Measurements from ENCODE around the gene UBE2G1. TPM values are rescaled to one million over a fixed set of nuclear protein-coding genes. Genes with fewer than 3 reads are reported as not detected.

The UBE2G1 gene
- total RNA-seq, 1 experiment from 2014 or later, result 56.8 TPM

GRCh38 chr17:4331614-4332013 lies 34.9 kb downstream of the UBE2G1 start:
- CTCF ChIA-PET, result no interaction called here
- Histone ChIP-seq H3K4me3 (ENCODE audit: low read depth, low read length) (no peak overlapping the region), H3K36me3 (ENCODE audit: control insufficient read depth, insufficient read depth, low read length) (no peaks in the 10 kb centered on the region), H3K9me3 (no peaks in the 10 kb centered on the region), H3K27me3 (replicated peaks; ENCODE audit: control insufficient read depth, insufficient read depth, low read length) (no peaks in the 10 kb centered on the region), H3K4me1 (peaks cover 15% of the 10 kb centered on the region)
- Mint-ChIP-seq H3K27ac (ENCODE audit: unreplicated experiment) (no peak overlapping the region), H3K4me1 (ENCODE audit: low read depth, unreplicated experiment) (peaks cover 29% of the 10 kb centered on the region), H3K36me3 (ENCODE audit: insufficient read depth, unreplicated experiment) (no peaks in the 10 kb centered on the region), H3K4me3 (ENCODE audit: unreplicated experiment) (no peak overlapping the region), H3K9me3 (ENCODE audit: unreplicated experiment) (no peaks in the 10 kb centered on the region), H3K27me3 (ENCODE audit: insufficient read depth, unreplicated experiment) (no peaks in the 10 kb centered on the region)
- POLR2A ChIA-PET, result no interaction called here
- DNase-seq, result no peak
- TF ChIP-seq CTCF (IDR thresholded peaks at IDR 0.05; ENCODE audit: insufficient read depth in 1 of 2, low read depth in 1 of 2, low read length in 1 of 2, severe bottlenecking in 1 of 2, unreplicated experiment in 1 of 2), result no peak
- intact Hi-C loops (cut with micrococcal nuclease; ENCODE audit: unreplicated experiment), result no loop called here
- no TSS peak for BruUV-seq (replicated peaks)

GRCh38 chr17:4329838-4330237 lies 36.6 kb downstream of the UBE2G1 start:
- H3K4me3 Mint-ChIP-seq (ENCODE audit: unreplicated experiment), result no peak overlapping the region
- POLR2A ChIA-PET, result no interaction called here
- CTCF ChIA-PET, result no interaction called here
- no peaks in the 10 kb centered on the region for H3K36me3 ChIP-seq (ENCODE audit: control insufficient read depth, insufficient read depth, low read length)
- no peaks in the 10 kb centered on the region for H3K36me3 Mint-ChIP-seq (ENCODE audit: insufficient read depth, unreplicated experiment)
- no peak overlapping the region for H3K4me3 ChIP-seq (ENCODE audit: low read depth, low read length)
- H3K9me3 Mint-ChIP-seq (ENCODE audit: unreplicated experiment), result no peaks in the 10 kb centered on the region
- intact Hi-C loops (cut with micrococcal nuclease; ENCODE audit: unreplicated experiment), result no loop called here
- no peaks in the 10 kb centered on the region for H3K9me3 ChIP-seq
- no peaks in the 10 kb centered on the region for H3K27me3 Mint-ChIP-seq (ENCODE audit: insufficient read depth, unreplicated experiment)
- no peak for TF ChIP-seq CTCF (IDR thresholded peaks at IDR 0.05; ENCODE audit: insufficient read depth in 1 of 2, low read depth in 1 of 2, low read length in 1 of 2, severe bottlenecking in 1 of 2, unreplicated experiment in 1 of 2)
- peaks cover 15% of the 10 kb centered on the region for H3K4me1 ChIP-seq
- peaks cover 19% of the 10 kb centered on the region for H3K4me1 Mint-ChIP-seq (ENCODE audit: low read depth, unreplicated experiment)
- H3K27me3 ChIP-seq (replicated peaks; ENCODE audit: control insufficient read depth, insufficient read depth, low read length), result no peaks in the 10 kb centered on the region
- DNase-seq, result no peak
- H3K27ac Mint-ChIP-seq (ENCODE audit: unreplicated experiment), result no peak overlapping the region
- BruUV-seq (replicated peaks), result no TSS peak

- intact Hi-C loops (cut with micrococcal nuclease; ENCODE audit: unreplicated experiment), result no loop called here
- H3K4me3 Mint-ChIP-seq (ENCODE audit: unreplicated experiment), result no peak overlapping the region
- H3K9me3 ChIP-seq, result no peaks in the 10 kb centered on the region
- CTCF ChIA-PET, result no interaction called here
- no peaks in the 10 kb centered on the region for H3K27me3 Mint-ChIP-seq (ENCODE audit: insufficient read depth, unreplicated experiment)
- no peak overlapping the region for H3K27ac Mint-ChIP-seq (ENCODE audit: unreplicated experiment)
- no peaks in the 10 kb centered on the region for H3K36me3 Mint-ChIP-seq (ENCODE audit: insufficient read depth, unreplicated experiment)
- no peaks in the 10 kb centered on the region for H3K27me3 ChIP-seq (replicated peaks; ENCODE audit: control insufficient read depth, insufficient read depth, low read length)
- no peaks in the 10 kb centered on the region for H3K9me3 Mint-ChIP-seq (ENCODE audit: unreplicated experiment)
- TF ChIP-seq CTCF (IDR thresholded peaks at IDR 0.05; ENCODE audit: insufficient read depth in 1 of 2, low read depth in 1 of 2, low read length in 1 of 2, severe bottlenecking in 1 of 2, unreplicated experiment in 1 of 2), result no peak
- no peak for DNase-seq
- no TSS peak for BruUV-seq (replicated peaks)
- H3K4me1 Mint-ChIP-seq (ENCODE audit: low read depth, unreplicated experiment), result peaks cover 11% of the 10 kb centered on the region
- no peaks in the 10 kb centered on the region for H3K36me3 ChIP-seq (ENCODE audit: control insufficient read depth, insufficient read depth, low read length)
- H3K4me1 ChIP-seq, result peaks cover 4% of the 10 kb centered on the region
- POLR2A ChIA-PET, result no interaction called here
- H3K4me3 ChIP-seq (ENCODE audit: low read depth, low read length), result no peak overlapping the region
Measured at GRCh38 chr17:4327606-4328005, 38.9 kb downstream of the UBE2G1 start.

All from Caco-2 (cell line).